ENCODE results near the gene DNASE1L1.

- TF ChIP-seq USF1 (IDR thresholded peaks at IDR 0.05) (no peak), CEBPB (IDR thresholded peaks at IDR 0.05) (no peak), EGR1 (IDR thresholded peaks at IDR 0.05) (no peak), REST (IDR thresholded peaks at IDR 0.05; ENCODE audit: low read depth) (no peak), EP300 (IDR thresholded peaks at IDR 0.05; ENCODE audit: borderline replicate concordance) (no peak), MAX (IDR thresholded peaks at IDR 0.05) (no peak), YY1 (IDR thresholded peaks at IDR 0.05; ENCODE audit: low read depth) (no peak), TAF1 (IDR thresholded peaks at IDR 0.05; ENCODE audit: low read depth) (no peak), RAD21 (IDR thresholded peaks at IDR 0.05; ENCODE audit: low read depth) (no peak)
These were observed 7.8 kb downstream of the DNASE1L1 start for GRCh38 chrX:154401045-154401799.

Measured in Ishikawa (cell line).